ENCODE results near the gene PUDP. TPM values are rescaled to one million over a fixed set of nuclear protein-coding genes. Genes with fewer than 3 reads are reported as not detected.
A peak's percentile ranks its signal among the peaks of the same experiment; 100 is the strongest.

The PUDP gene
- total and polyA plus RNA-seq, 8 donors: 1.8 to 42.0 (median 18.5) TPM

- TF ChIP-seq EP300 (IDR thresholded peaks at IDR 0.05): no peak
- no peak for TF ChIP-seq POLR2A (IDR thresholded peaks at IDR 0.05)
- no peak for TF ChIP-seq CTCF (IDR thresholded peaks at IDR 0.05)
- no peak for TF ChIP-seq POLR2AphosphoS5 (IDR thresholded peaks at IDR 0.05)
- 79 to 87% (median 80%) methylated on average over 8 of the region's 8 CpGs for WGBS, 5 donors
- Histone ChIP-seq H3K27me3 (no peaks in the 10 kb centered on the region), H3K36me3 (peaks cover 0 to 15% (median 0%) of the 10 kb centered on the region in 4 donors), H3K27ac (no peak overlapping the region), H3K4me3 (no peak overlapping the region), H3K9me3 (peaks cover 0 to 6% (median 0%) of the 10 kb centered on the region in 4 donors), H3K4me1 (peaks cover 0 to 31% (median 15%) of the 10 kb centered on the region in 4 donors)
- intact Hi-C loops (cut with DNase I; ENCODE audit: low total_unique reads): no loop called here
- no peak for DNase-seq
Observed at GRCh38 chrX:7143941-7144525, 3.9 kb downstream of the PUDP start.

GRCh38 chrX:7143076-7143475 lies 4.9 kb downstream of the PUDP start:
- no peaks in the 10 kb centered on the region for H3K27me3 ChIP-seq
- H3K4me3 ChIP-seq: no peak overlapping the region
- no peak for DNase-seq
- WGBS, 5 donors: 88 to 98% (median 97%) methylated on average over 1 of the region's 1 CpG
- TF ChIP-seq CTCF (IDR thresholded peaks at IDR 0.05) (no peak), POLR2A (IDR thresholded peaks at IDR 0.05) (no peak), POLR2AphosphoS5 (IDR thresholded peaks at IDR 0.05) (no peak), EP300 (IDR thresholded peaks at IDR 0.05) (no peak)
- no peak overlapping the region for H3K27ac ChIP-seq
- peaks cover 0 to 6% (median 0%) of the 10 kb centered on the region in 4 donors for H3K9me3 ChIP-seq
- H3K36me3 ChIP-seq: peaks cover 0 to 15% (median 0%) of the 10 kb centered on the region in 4 donors
- intact Hi-C loops (cut with DNase I; ENCODE audit: low total_unique reads): no loop called here
- H3K4me1 ChIP-seq: peaks cover 0 to 26% (median 15%) of the 10 kb centered on the region in 4 donors

- H3K27ac ChIP-seq: no peak overlapping the region
- peaks cover 0 to 6% (median 0%) of the 10 kb centered on the region in 4 donors for H3K9me3 ChIP-seq
- no peak overlapping the region for H3K4me3 ChIP-seq
- no peak for DNase-seq
- 81 to 88% (median 83%) methylated on average over 7 to 9 of the region's 9 CpGs for WGBS, 5 donors
- no peaks in the 10 kb centered on the region for H3K27me3 ChIP-seq
- peaks cover 0 to 15% (median 0%) of the 10 kb centered on the region in 4 donors for H3K36me3 ChIP-seq
- H3K4me1 ChIP-seq: peaks cover 0 to 17% (median 0%) of the 10 kb centered on the region in 4 donors
- no peak for TF ChIP-seq POLR2AphosphoS5 (IDR thresholded peaks at IDR 0.05)
- no peak for TF ChIP-seq CTCF (IDR thresholded peaks at IDR 0.05)
- no peak for TF ChIP-seq EP300 (IDR thresholded peaks at IDR 0.05)
- no peak for TF ChIP-seq POLR2A (IDR thresholded peaks at IDR 0.05)
- intact Hi-C loops (cut with DNase I; ENCODE audit: low total_unique reads): no loop called here
Observed at GRCh38 chrX:7139202-7140081, 8.5 kb downstream of the PUDP start.

- no peaks in the 10 kb centered on the region for H3K9me3 ChIP-seq
- 86 to 97% (median 95%) methylated on average over 2 of the region's 2 CpGs for WGBS, 5 donors
- H3K4me1 ChIP-seq: peaks cover 11 to 47% (median 19%) of the 10 kb centered on the region in 4 donors
- H3K27ac ChIP-seq: peak overlapping the region in 1 of 5 donors; percentile 90
- no peak for DNase-seq
- no peak overlapping the region for H3K4me3 ChIP-seq
- H3K27me3 ChIP-seq: no peaks in the 10 kb centered on the region
- no peaks in the 10 kb centered on the region for H3K36me3 ChIP-seq
- TF ChIP-seq POLR2AphosphoS5 (IDR thresholded peaks at IDR 0.05) (no peak), CTCF (IDR thresholded peaks at IDR 0.05) (no peak), EP300 (IDR thresholded peaks at IDR 0.05) (no peak), POLR2A (IDR thresholded peaks at IDR 0.05) (no peak)
- intact Hi-C loops (cut with DNase I; ENCODE audit: low total_unique reads): no loop called here
Observed at GRCh38 chrX:7134981-7135380, 13.0 kb downstream of the PUDP start.
